HFFc6 (cell line): ENCODE measurements around the gene TGFBR2. TPM values are rescaled to one million over a fixed set of nuclear protein-coding genes. Genes with fewer than 3 reads are reported as not detected.

Experiments used
- DNase-seq: peaks from one replicate; pipeline ENCODE4 v3.0.0-alpha.2; 2018
- H3K27ac Mint-ChIP-seq: 2 replicates; pipeline ENCODE4 v1.8.0; 2020; ENCODE audit warnings: mild to moderate bottlenecking, mixed read lengths
- H3K27me3 Mint-ChIP-seq: 2 replicates; pipeline ENCODE4 v1.8.0; 2021; ENCODE audit warnings: mild to moderate bottlenecking, moderate library complexity, mixed read lengths; ENCODE audit not compliant: insufficient read depth
- H3K36me3 Mint-ChIP-seq: 2 replicates; pipeline ENCODE4 v1.8.0; 2021; ENCODE audit warnings: low read depth, mixed read lengths
- H3K4me1 Mint-ChIP-seq: 2 replicates; pipeline ENCODE4 v1.8.0; 2020; ENCODE audit warnings: low read depth, mixed read lengths
- H3K4me3 Mint-ChIP-seq: 2 replicates; pipeline ENCODE4 v1.8.0; 2020; ENCODE audit warnings: mild to moderate bottlenecking, moderate library complexity, mixed read lengths
- H3K9me3 Mint-ChIP-seq: 2 replicates; pipeline ENCODE4 v1.8.0; 2020; ENCODE audit warnings: mild to moderate bottlenecking, mixed read lengths
- CTCF ChIP-seq: fragments of 200-600 bp; sonication (generic); IDR thresholded peaks from 2 replicates; pipeline ENCODE4 v1.5.0; 2021; ENCODE audit warnings: antibody characterized with exemption, mild to moderate bottlenecking
- total RNA-seq, 6 experiments: library from RNA; stranded (reverse); fragmentation: NEBNext Ultra II Directional; extraction: Animal tissue kit (Norgen Biotek cat#: 25700); gene quantifications; 2 replicates in 1 of 6; 3 replicates in 5 of 6; pipeline ENCODE4 v1.2.3, GENCODE V29; 2021

TGFBR2 gene
- total RNA-seq, 6 experiments from 2014 or later, result 78.5 to 135 (median 118) TPM

DNA sequence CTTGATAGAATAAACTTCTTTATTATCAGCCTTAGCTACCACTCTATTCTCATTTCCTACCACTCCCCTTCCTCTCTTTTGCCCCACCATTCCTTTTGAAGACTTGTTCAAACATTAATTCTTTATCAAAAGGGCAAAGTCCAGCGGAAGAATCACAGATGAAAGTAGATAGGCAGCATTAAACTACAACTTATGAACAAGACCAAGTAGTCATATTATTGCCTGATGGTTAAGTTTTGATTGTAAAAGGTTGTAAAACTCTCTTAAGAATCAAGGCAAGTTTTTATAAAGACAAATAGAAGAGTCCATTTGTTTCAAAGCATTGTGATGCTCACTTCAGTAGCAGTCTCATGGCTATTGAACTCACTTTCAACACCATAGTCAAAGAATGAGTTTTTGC lies 22.4 kb upstream of the TGFBR2 start:
- Mint-ChIP-seq H3K4me3 (no peak overlapping the region), H3K27me3 (peaks cover 1% of the 10 kb centered on the region; the same call in 1 of the 2 replicates), H3K27ac (no peak overlapping the region), H3K4me1 (peaks cover 12% of the 10 kb centered on the region), H3K36me3 (no peaks in the 10 kb centered on the region), H3K9me3 (no peaks in the 10 kb centered on the region)
- TF ChIP-seq CTCF, result no peak
- DNase-seq, result no peak

DNA sequence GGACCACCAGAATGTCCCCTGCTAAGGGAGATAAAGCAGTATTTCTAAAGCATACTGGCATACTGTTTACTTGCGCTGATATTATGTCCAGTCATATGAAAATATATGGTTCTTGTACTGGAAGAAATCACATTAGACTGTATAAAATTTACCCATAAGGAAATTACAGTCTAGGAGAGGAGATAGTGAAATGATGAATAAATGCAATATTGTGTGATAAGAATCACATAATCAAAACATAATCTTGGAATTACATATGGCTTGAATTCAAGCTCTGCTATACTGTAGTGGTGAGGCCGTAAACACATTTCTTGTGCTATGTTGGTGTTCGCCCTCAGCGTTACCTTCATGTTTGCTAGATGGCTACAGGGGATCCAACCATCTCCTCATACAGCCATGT lies 20.7 kb upstream of the TGFBR2 start:
- H3K36me3 Mint-ChIP-seq, result no peaks in the 10 kb centered on the region
- TF ChIP-seq CTCF, result no peak
- no peak overlapping the region for H3K27ac Mint-ChIP-seq
- no peak for DNase-seq
- no peak overlapping the region for H3K4me3 Mint-ChIP-seq
- H3K27me3 Mint-ChIP-seq, result peaks cover 1% of the 10 kb centered on the region; the same call in 1 of the 2 replicates
- H3K4me1 Mint-ChIP-seq, result peaks cover 9% of the 10 kb centered on the region
- no peaks in the 10 kb centered on the region for H3K9me3 Mint-ChIP-seq

GRCh38 chr3:30586096-30586805 lies 20.1 kb upstream of the TGFBR2 start:
- TF ChIP-seq CTCF, result no peak
- Mint-ChIP-seq H3K9me3 (no peaks in the 10 kb centered on the region), H3K36me3 (no peaks in the 10 kb centered on the region), H3K4me1 (peaks cover 9% of the 10 kb centered on the region), H3K27me3 (peaks cover 1% of the 10 kb centered on the region; the same call in 1 of the 2 replicates), H3K27ac (no peak overlapping the region), H3K4me3 (no peak overlapping the region)
- no peak for DNase-seq

- no peak overlapping the region for H3K4me3 Mint-ChIP-seq
- peaks cover 9% of the 10 kb centered on the region for H3K4me1 Mint-ChIP-seq
- H3K9me3 Mint-ChIP-seq, result 0 out of 2 replicates have a peak, but pooled peaks cover 1% of the 10 kb centered on the region
- peaks cover 2% of the 10 kb centered on the region; the same call in 1 of the 2 replicates for H3K36me3 Mint-ChIP-seq
- no peak for DNase-seq
- H3K27ac Mint-ChIP-seq, result no peak overlapping the region
- no peaks in the 10 kb centered on the region for H3K27me3 Mint-ChIP-seq
- TF ChIP-seq CTCF, result no peak
Measured at GRCh38 chr3:30586806-30587486, 19.5 kb upstream of the TGFBR2 start.

GRCh38 chr3:30587904-30588303 lies 18.5 kb upstream of the TGFBR2 start:
- H3K36me3 Mint-ChIP-seq, result peaks cover 6% of the 10 kb centered on the region; the same call in 1 of the 2 replicates
- no peaks in the 10 kb centered on the region for H3K27me3 Mint-ChIP-seq
- no peak overlapping the region for H3K4me3 Mint-ChIP-seq
- no peak overlapping the region for H3K27ac Mint-ChIP-seq
- H3K4me1 Mint-ChIP-seq, result peaks cover 9% of the 10 kb centered on the region
- DNase-seq, result no peak
- no peak for TF ChIP-seq CTCF
- H3K9me3 Mint-ChIP-seq, result 0 out of 2 replicates have a peak, but pooled peaks cover 8% of the 10 kb centered on the region
